Natural killer cell (primary cell): ENCODE measurements around the gene HM13. TPM values are rescaled to one million over a fixed set of nuclear protein-coding genes. Genes with fewer than 3 reads are reported as not detected.
A peak's percentile ranks its signal among the peaks of the same experiment; 100 is the strongest.

Experiments
- ATAC-seq, 3 donors: fragments of 150-1000 bp in 2 of 3; fragments of 200-7000 bp in 1 of 3; cut with Tn5 transposase; 1 replicate in 1 of 3; 2 replicates in 2 of 3; pipeline ENCODE4 v1.10.0; 2021; ENCODE audit warnings: mild to moderate bottlenecking in 2 of 3, moderate library complexity in 2 of 3
- DNase-seq, 2 donors: peaks; one replicate each; pipeline versions ENCODE4 v3.0.0 to v3.0.0-alpha.2; 2013 to 2021; ENCODE audit warnings: mixed read lengths in 1 of 2
- H3K27ac ChIP-seq: one replicate; pipeline ENCODE4 v1.5.1; 2013; ENCODE audit warnings: mild to moderate bottlenecking, low read length
- H3K27me3 ChIP-seq: one replicate; pipeline ENCODE4 v1.6.1; 2013; ENCODE audit warnings: low read length; ENCODE audit not compliant: control insufficient read depth, insufficient read depth
- H3K36me3 ChIP-seq: one replicate; pipeline ENCODE4 v1.6.1; 2013; ENCODE audit warnings: low read length; ENCODE audit not compliant: control insufficient read depth, insufficient read depth
- H3K4me1 ChIP-seq: one replicate; pipeline ENCODE4 v1.6.1; 2013; ENCODE audit warnings: low read length; ENCODE audit not compliant: control insufficient read depth, insufficient read depth
- H3K4me3 ChIP-seq: one replicate; pipeline ENCODE4 v1.5.1; 2013; ENCODE audit warnings: low read length
- H3K9me3 ChIP-seq: one replicate; pipeline ENCODE4 v1.6.1; 2013; ENCODE audit warnings: low read length; ENCODE audit not compliant: control insufficient read depth, insufficient read depth
- H3K27ac Mint-ChIP-seq, 2 donors: one replicate each; pipeline ENCODE4 v1.8.0; 2022; ENCODE audit warnings: mild to moderate bottlenecking in 2 of 2, mixed read lengths in 2 of 2, moderate library complexity in 1 of 2
- H3K27me3 Mint-ChIP-seq, 2 donors: one replicate each; pipeline ENCODE4 v1.8.0; 2022; ENCODE audit warnings: low read depth in 2 of 2, mixed read lengths in 2 of 2
- H3K36me3 Mint-ChIP-seq: one replicate; pipeline ENCODE4 v1.8.0; 2022; ENCODE audit warnings: mixed read lengths
- H3K4me1 Mint-ChIP-seq, 2 donors: one replicate each; pipeline ENCODE4 v1.8.0; 2022; ENCODE audit warnings: mixed read lengths in 2 of 2
- H3K4me3 Mint-ChIP-seq: one replicate; pipeline ENCODE4 v1.8.0; 2022; ENCODE audit warnings: mild to moderate bottlenecking, moderate library complexity, mixed read lengths
- H3K9me3 Mint-ChIP-seq, 2 donors: one replicate each; pipeline ENCODE4 v1.8.0; 2022; ENCODE audit warnings: mixed read lengths in 2 of 2
- WGBS: methylation state at CpG from one replicate; pipeline ENCODE4 v1.1.7; 2013; ENCODE audit warnings: missing lambda C conversion rate; ENCODE audit not compliant: insufficient coverage; 5-methylcytosine and 5-hydroxymethylcytosine counted together
- intact Hi-C: fragments of 100-400 bp; cut with micrococcal nuclease; formaldehyde crosslinking; loops from one replicate; pipeline ENCODE4 v1.14.2; 2022
- total RNA-seq, 4 donors: library from RNA; stranded (reverse); fragments of 120-200 nt in 1 of 4; gene quantifications; one replicate each; pipeline versions ENCODE4 v1.2.3 to v1.2.4, GENCODE V29; 2013 to 2022
- TF ChIP-seq, protein P1 (sequence below): fragments of 200-600 bp; IDR thresholded peaks from one replicate; pipeline ENCODE4 v1.8.0; 2022; ENCODE audit warnings: antibody characterized with exemption

HM13 gene
- total RNA-seq, 3 donors from 2014 or later (not counting 1 experiment from before 2014, with no cell fraction given): 97.5 to 135 (median 104) TPM

DNA sequence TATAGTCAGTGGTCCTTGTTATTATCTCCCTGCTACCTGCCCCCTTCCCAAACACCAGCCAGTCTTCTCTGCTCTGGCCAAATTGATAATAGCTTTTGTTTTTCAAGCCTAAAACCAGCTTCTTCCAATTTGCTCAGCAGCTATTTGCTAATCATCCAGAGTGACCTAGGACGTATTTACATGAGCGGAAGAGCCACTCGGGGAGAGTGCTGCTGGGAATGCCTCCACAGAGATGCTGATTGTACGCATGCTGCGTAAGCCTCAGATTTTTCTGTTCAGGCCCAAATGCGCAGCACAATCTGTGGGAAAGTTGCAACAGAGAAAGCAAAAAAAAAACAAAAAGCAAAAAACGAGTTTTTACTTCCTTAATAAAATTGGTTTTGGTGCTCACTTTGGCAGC is 66.5 kb downstream of the HM13 start:
- Histone ChIP-seq H3K36me3 (no peaks in the 10 kb centered on the region), H3K9me3 (no peaks in the 10 kb centered on the region), H3K27me3 (no peaks in the 10 kb centered on the region), H3K27ac (no peak overlapping the region), H3K4me1 (no peaks in the 10 kb centered on the region), H3K4me3 (no peak overlapping the region)
- DNase-seq: no peak
- WGBS: 85% methylated on average over 7 of the region's 7 CpGs
- Mint-ChIP-seq H3K4me1 (no peaks in the 10 kb centered on the region), H3K36me3 (no peaks in the 10 kb centered on the region), H3K9me3 (no peaks in the 10 kb centered on the region), H3K27me3 (peaks cover 0 to 2% of the 10 kb centered on the region in 2 donors), H3K4me3 (no peak overlapping the region), H3K27ac (no peak overlapping the region)
- TF ChIP-seq, protein P1, sequence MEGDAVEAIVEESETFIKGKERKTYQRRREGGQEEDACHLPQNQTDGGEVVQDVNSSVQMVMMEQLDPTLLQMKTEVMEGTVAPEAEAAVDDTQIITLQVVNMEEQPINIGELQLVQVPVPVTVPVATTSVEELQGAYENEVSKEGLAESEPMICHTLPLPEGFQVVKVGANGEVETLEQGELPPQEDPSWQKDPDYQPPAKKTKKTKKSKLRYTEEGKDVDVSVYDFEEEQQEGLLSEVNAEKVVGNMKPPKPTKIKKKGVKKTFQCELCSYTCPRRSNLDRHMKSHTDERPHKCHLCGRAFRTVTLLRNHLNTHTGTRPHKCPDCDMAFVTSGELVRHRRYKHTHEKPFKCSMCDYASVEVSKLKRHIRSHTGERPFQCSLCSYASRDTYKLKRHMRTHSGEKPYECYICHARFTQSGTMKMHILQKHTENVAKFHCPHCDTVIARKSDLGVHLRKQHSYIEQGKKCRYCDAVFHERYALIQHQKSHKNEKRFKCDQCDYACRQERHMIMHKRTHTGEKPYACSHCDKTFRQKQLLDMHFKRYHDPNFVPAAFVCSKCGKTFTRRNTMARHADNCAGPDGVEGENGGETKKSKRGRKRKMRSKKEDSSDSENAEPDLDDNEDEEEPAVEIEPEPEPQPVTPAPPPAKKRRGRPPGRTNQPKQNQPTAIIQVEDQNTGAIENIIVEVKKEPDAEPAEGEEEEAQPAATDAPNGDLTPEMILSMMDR: no peak
- intact Hi-C loops: no loop called here
- ATAC-seq: no peak

DNA sequence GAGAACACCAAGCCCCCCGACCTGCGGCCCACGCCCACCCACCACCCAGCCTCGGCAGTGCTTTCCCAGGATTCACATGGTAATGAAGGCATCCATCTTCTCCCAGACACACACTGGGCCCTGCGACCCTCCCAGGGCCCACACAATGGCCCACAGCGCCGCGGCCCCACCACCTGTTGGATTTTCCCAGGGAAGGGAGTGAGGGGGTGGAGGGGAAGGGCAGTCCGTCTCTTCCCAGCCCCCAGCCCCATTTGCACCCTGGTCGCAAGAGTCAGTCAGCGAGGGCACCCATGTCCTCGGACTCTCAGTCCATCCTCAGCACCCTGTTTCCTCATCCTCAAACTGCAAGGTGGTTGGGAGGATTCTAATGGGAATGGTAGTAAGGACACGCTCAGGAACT is 67.1 kb downstream of the HM13 start:
- no peaks in the 10 kb centered on the region for H3K36me3 Mint-ChIP-seq
- no peak for DNase-seq
- no peak overlapping the region for H3K4me3 Mint-ChIP-seq
- H3K36me3 ChIP-seq: no peaks in the 10 kb centered on the region
- H3K27ac ChIP-seq: no peak overlapping the region
- H3K9me3 ChIP-seq: no peaks in the 10 kb centered on the region
- H3K4me3 ChIP-seq: no peak overlapping the region
- intact Hi-C loops: no loop called here
- no peaks in the 10 kb centered on the region for H3K9me3 Mint-ChIP-seq
- TF ChIP-seq, protein P1: no peak
- H3K4me1 Mint-ChIP-seq: no peaks in the 10 kb centered on the region
- no peaks in the 10 kb centered on the region for H3K4me1 ChIP-seq
- H3K27me3 ChIP-seq: no peaks in the 10 kb centered on the region
- H3K27me3 Mint-ChIP-seq: peaks cover 0 to 2% of the 10 kb centered on the region in 2 donors
- WGBS: 91% methylated on average over 5 of the region's 13 CpGs
- ATAC-seq: no peak
- no peak overlapping the region for H3K27ac Mint-ChIP-seq

DNA sequence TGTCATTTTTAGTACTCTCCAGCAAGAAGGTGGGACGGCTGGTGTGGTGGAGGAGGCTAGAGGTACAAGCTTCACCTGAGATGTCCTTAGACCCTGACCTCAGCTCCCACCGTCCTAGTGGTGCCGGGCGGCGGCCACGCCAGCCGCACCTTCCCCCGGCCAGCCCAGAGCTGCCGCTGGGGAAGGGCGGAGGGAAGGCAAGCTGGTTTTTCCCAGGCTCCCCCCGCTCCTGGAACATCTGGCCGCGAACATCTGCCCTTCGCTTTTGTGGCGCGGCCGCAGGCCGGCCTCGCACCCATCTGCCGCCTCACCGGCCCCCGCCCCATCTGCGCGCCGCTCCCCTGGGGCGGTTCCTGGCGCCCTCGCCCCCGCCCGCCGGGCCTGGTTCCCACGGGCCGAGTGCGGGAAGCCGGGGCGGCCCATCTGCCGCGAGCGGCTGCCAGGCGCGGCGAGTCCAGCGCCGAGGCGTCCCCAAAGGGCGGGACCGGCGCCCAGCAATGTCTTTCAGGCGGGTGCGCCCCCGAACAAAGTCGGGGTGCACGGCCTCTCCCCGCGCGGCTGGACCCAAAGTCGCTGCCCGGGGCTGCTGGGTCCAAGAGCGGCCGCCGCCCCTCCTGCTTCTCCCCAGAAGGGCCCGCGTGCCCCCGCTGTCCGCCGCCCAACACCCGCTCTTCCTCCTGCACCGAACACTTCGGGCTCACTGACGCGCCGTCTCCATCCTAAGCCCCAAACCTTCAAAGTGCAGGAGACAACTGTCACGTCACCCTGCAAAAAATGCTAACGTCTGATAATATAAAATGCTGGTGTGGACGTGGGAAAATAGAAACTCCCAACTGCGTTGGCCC is 73.5 kb downstream of the HM13 start:
- Mint-ChIP-seq H3K4me3 (peak overlapping the region; percentile 90), H3K36me3 (no peaks in the 10 kb centered on the region), H3K27ac (peak overlapping the region in 1 of 2 donors; percentile 70), H3K4me1 (peaks cover 8% of the 10 kb centered on the region in 2 donors), H3K27me3 (peaks cover 7 to 9% of the 10 kb centered on the region in 2 donors), H3K9me3 (no peaks in the 10 kb centered on the region)
- ATAC-seq (peak; percentile 43 to 80 (median 50)), DNase-seq (no peak)
- intact Hi-C loops: no loop called here
- WGBS: 4% methylated on average over 76 of the region's 76 CpGs
- Histone ChIP-seq H3K27ac (no peak overlapping the region), H3K36me3 (no peaks in the 10 kb centered on the region), H3K27me3 (peaks cover 9% of the 10 kb centered on the region), H3K9me3 (no peaks in the 10 kb centered on the region), H3K4me1 (peaks cover 8% of the 10 kb centered on the region), H3K4me3 (no peak overlapping the region)
- TF ChIP-seq, protein P1: no peak
